Panc1 (cell line): Measurements from ENCODE around the gene BMP7. TPM values are rescaled to one million over a fixed set of nuclear protein-coding genes. Genes with fewer than 3 reads are reported as not detected.

ENCODE experiments used
- ATAC-seq: fragments of 200-7000 bp; cut with Tn5 transposase; 2 replicates; pipeline ENCODE4 v1.9.1; 2020; ENCODE audit warnings: mild to moderate bottlenecking, moderate library complexity
- BruUV-seq: library from RNA; stranded (reverse); fragments of 400-500 nt; replicated peaks from 2 replicates; lab custom pipeline; 2021; lab: Mats Ljungman, UMichigan
- CTCF ChIA-PET: fragments of 300-600 bp; sonication (Branson Sonifier 250); formaldehyde crosslinking; loops from one replicate; lab custom pipeline; 2022; ENCODE audit warnings: antibody characterized with exemption; lab: Charles Lee
- POLR2A ChIA-PET: fragments of 300-600 bp; sonication (Branson Sonifier 250); formaldehyde crosslinking; loops from one replicate; lab custom pipeline; 2022; ENCODE audit warnings: antibody characterized with exemption; lab: Charles Lee
- DNase-seq: peaks from one replicate; pipeline ENCODE4 v3.0.0-alpha.2; 2010; ENCODE audit warnings: low read depth, low spot score
- H3K27ac ChIP-seq: 2 replicates; pipeline ENCODE4 v1.5.1; 2011; ENCODE audit warnings: mild to moderate bottlenecking, low read length, inconsistent platforms
- H3K27me3 ChIP-seq: fragments of 200-500 bp; sonication (Bioruptor generic); 2 replicates; pipeline ENCODE4 v1.6.0; 2014; ENCODE audit warnings: low read length, inconsistent platforms; ENCODE audit not compliant: control insufficient read depth, insufficient read depth
- H3K36me3 ChIP-seq: fragments of 200-500 bp; sonication (Bioruptor generic); 2 replicates; pipeline ENCODE4 v1.5.1; 2014; ENCODE audit warnings: inconsistent platforms, mild to moderate bottlenecking, low read length, moderate library complexity; ENCODE audit not compliant: control insufficient read depth, insufficient read depth
- H3K4me1 ChIP-seq: 2 replicates; pipeline ENCODE4 v1.5.1; 2011; ENCODE audit warnings: inconsistent platforms, mild to moderate bottlenecking, low read length, moderate library complexity; ENCODE audit not compliant: control insufficient read depth, insufficient read depth
- H3K4me3 ChIP-seq, 2 experiments: 2 replicates each; pipeline ENCODE4 v1.5.1; 2011 to 2012; ENCODE audit warnings: low read depth in 2 of 2, low read length in 2 of 2, mild to moderate bottlenecking in 2 of 2, inconsistent platforms in 1 of 2, moderate library complexity in 1 of 2
- H3K9me3 ChIP-seq: fragments of 200-500 bp; sonication (Bioruptor generic); 2 replicates; pipeline ENCODE4 v1.5.1; 2014; ENCODE audit warnings: low read depth, mild to moderate bottlenecking, inconsistent platforms, low read length, moderate library complexity; ENCODE audit not compliant: control insufficient read depth, insufficient read depth
- POLR2AphosphoS5 ChIP-seq: IDR thresholded peaks from 2 replicates; pipeline ENCODE4 v1.6.1; 2012; ENCODE audit warnings: mild to moderate bottlenecking, low read depth, low read length, moderate library complexity
- SIN3A ChIP-seq: IDR thresholded peaks from 2 replicates; pipeline ENCODE4 v1.6.1; 2012; ENCODE audit warnings: low read depth, mild to moderate bottlenecking, low read length, moderate library complexity, borderline replicate concordance; ENCODE audit not compliant: insufficient read depth
- TCF7L2 ChIP-seq: IDR thresholded peaks from 2 replicates; pipeline ENCODE4 v1.6.1; 2011; ENCODE audit warnings: mild to moderate bottlenecking, low read depth, low read length, inconsistent platforms
- in situ Hi-C: cut with HindIII; loops from 2 replicates; pipeline ENCODE4 v1.10.0; 2016; ENCODE audit warnings: low sequenced_read_pairs, low pct_unique_long_range_greater_than_20kb
- intact Hi-C: fragments of 100-400 bp; cut with micrococcal nuclease; formaldehyde crosslinking; loops from one replicate; pipeline ENCODE4 v1.10.0; 2022; ENCODE audit not compliant: unreplicated experiment
- total RNA-seq: library from RNA; stranded (reverse); gene quantifications from one replicate; pipeline ENCODE4 v1.2.1, GENCODE V29; 2021; ENCODE audit not compliant: unreplicated experiment
- TF ChIP-seq, protein P1 (sequence below), 2 experiments: IDR thresholded peaks; 2 replicates each; pipeline ENCODE4 v1.6.1; 2011 to 2012; ENCODE audit warnings: low read depth in 2 of 2, control low read depth in 1 of 2, low read length in 1 of 2, mild to moderate bottlenecking in 1 of 2, moderate library complexity in 1 of 2; ENCODE audit not compliant: insufficient read depth in 1 of 2
- TF ChIP-seq, protein P2 (sequence below): fragments of 450-650 bp; IDR thresholded peaks from 2 replicates; pipeline ENCODE4 v1.5.1; 2017; ENCODE audit warnings: mild to moderate bottlenecking

Gene BMP7
- total RNA-seq, 1 experiment from 2014 or later = 11.5 TPM

DNA sequence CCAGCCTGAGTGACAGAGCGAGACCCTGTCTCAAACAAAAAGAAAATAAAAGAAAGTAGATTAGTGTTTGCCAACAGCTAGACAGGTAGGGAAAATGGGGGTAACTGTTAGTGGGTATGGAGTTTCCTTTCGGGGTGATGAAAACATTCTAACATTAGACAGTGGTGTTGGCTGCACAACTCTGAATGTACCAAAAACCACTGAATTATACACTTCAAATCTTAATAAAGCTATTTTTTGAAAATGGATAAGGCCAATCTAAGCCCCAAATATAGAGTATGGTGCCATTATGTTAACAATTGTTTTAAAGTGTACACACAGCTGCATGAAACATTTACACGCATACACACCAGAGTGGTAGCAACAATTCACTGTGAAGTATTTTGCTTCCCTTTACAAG, 57.0 kb downstream of the BMP7 start:
- peaks cover 12% of the 10 kb centered on the region for H3K4me1 ChIP-seq
- POLR2A ChIA-PET = no interaction called here
- CTCF ChIA-PET = interaction anchor here (0.6 kb wide), 1 partner anchor 10 kb away, joined by 3 read pairs; no protein-coding TSS in a partner anchor
- ATAC-seq (no peak), DNase-seq (no peak)
- no peak overlapping the region for H3K4me3 ChIP-seq
- no TSS peak for BruUV-seq
- peaks cover 7% of the 10 kb centered on the region; the same call in 1 of the 2 replicates for H3K9me3 ChIP-seq
- no peaks in the 10 kb centered on the region for H3K27me3 ChIP-seq
- intact Hi-C loops (no loop called here), in situ Hi-C loops (no loop called here)
- TF ChIP-seq POLR2AphosphoS5 (no peak), SIN3A (no peak), TCF7L2 (no peak)
- TF ChIP-seq, protein P1, sequence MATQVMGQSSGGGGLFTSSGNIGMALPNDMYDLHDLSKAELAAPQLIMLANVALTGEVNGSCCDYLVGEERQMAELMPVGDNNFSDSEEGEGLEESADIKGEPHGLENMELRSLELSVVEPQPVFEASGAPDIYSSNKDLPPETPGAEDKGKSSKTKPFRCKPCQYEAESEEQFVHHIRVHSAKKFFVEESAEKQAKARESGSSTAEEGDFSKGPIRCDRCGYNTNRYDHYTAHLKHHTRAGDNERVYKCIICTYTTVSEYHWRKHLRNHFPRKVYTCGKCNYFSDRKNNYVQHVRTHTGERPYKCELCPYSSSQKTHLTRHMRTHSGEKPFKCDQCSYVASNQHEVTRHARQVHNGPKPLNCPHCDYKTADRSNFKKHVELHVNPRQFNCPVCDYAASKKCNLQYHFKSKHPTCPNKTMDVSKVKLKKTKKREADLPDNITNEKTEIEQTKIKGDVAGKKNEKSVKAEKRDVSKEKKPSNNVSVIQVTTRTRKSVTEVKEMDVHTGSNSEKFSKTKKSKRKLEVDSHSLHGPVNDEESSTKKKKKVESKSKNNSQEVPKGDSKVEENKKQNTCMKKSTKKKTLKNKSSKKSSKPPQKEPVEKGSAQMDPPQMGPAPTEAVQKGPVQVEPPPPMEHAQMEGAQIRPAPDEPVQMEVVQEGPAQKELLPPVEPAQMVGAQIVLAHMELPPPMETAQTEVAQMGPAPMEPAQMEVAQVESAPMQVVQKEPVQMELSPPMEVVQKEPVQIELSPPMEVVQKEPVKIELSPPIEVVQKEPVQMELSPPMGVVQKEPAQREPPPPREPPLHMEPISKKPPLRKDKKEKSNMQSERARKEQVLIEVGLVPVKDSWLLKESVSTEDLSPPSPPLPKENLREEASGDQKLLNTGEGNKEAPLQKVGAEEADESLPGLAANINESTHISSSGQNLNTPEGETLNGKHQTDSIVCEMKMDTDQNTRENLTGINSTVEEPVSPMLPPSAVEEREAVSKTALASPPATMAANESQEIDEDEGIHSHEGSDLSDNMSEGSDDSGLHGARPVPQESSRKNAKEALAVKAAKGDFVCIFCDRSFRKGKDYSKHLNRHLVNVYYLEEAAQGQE (IDR thresholded peaks at IDR 0.05; ENCODE audit: insufficient read depth in 1 of 2, low read depth in 2 of 2, low read length in 1 of 2) = no peak
- TF ChIP-seq, protein P2, sequence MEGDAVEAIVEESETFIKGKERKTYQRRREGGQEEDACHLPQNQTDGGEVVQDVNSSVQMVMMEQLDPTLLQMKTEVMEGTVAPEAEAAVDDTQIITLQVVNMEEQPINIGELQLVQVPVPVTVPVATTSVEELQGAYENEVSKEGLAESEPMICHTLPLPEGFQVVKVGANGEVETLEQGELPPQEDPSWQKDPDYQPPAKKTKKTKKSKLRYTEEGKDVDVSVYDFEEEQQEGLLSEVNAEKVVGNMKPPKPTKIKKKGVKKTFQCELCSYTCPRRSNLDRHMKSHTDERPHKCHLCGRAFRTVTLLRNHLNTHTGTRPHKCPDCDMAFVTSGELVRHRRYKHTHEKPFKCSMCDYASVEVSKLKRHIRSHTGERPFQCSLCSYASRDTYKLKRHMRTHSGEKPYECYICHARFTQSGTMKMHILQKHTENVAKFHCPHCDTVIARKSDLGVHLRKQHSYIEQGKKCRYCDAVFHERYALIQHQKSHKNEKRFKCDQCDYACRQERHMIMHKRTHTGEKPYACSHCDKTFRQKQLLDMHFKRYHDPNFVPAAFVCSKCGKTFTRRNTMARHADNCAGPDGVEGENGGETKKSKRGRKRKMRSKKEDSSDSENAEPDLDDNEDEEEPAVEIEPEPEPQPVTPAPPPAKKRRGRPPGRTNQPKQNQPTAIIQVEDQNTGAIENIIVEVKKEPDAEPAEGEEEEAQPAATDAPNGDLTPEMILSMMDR = no peak
- H3K36me3 ChIP-seq = no peaks in the 10 kb centered on the region
- no peak overlapping the region for H3K27ac ChIP-seq

DNA sequence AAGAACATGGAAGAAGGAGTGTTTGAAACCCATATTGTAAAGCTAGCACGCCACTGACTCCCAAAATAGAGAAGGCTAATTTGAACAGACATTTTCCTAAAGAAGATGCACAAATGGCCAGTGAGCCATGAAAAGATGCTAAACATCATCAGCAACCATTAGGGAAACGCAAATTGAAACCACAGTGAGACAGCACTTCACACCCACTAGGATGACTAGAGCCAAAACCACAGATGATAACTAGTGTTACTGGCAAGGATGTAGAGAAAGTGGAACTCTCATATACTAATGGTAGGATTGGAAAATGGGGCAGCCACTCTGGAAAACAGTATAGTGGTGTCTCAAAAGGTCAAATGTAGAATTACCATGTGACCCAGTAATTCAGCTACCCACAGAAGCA, 58.2 kb downstream of the BMP7 start:
- Histone ChIP-seq H3K4me1 (peaks cover 12% of the 10 kb centered on the region), H3K27ac (no peak overlapping the region), H3K36me3 (no peaks in the 10 kb centered on the region), H3K9me3 (peaks cover 7% of the 10 kb centered on the region; the same call in 1 of the 2 replicates), H3K4me3 (no peak overlapping the region), H3K27me3 (no peaks in the 10 kb centered on the region)
- TF ChIP-seq, protein P2 = no peak
- TF ChIP-seq, protein P1 (IDR thresholded peaks at IDR 0.05; ENCODE audit: insufficient read depth in 1 of 2, low read depth in 2 of 2, low read length in 1 of 2) = no peak
- TF ChIP-seq TCF7L2 (no peak), SIN3A (no peak), POLR2AphosphoS5 (no peak)
- DNase-seq = no peak
- no peak for ATAC-seq
- BruUV-seq = no TSS peak
- intact Hi-C loops = no loop called here
- in situ Hi-C loops = no loop called here
- ChIA-PET POLR2A (no interaction called here), CTCF (no interaction called here)
